ENCODE results near the gene CHTOP.

CHTOP gene

GRCh38 chr1:153616144-153616916 lies 17.5 kb upstream of the CHTOP start, which contains the start of gene S100A14:
S100A14 (minus strand) TSS chr1:153616325; CDS start chr1:153615858, 467 bp downstream.
- no peaks in the 10 kb centered on the region for H3F3A ChIP-seq (ENCODE audit: control insufficient read depth, insufficient read depth)
- no peaks in the 10 kb centered on the region for H3K9me2 ChIP-seq (replicated peaks; ENCODE audit: control insufficient read depth, low read length)
- no peak within 1 kb of the TSS for H3K4me3 ChIP-seq (ENCODE audit: low read length)
- H3K4me2 ChIP-seq (ENCODE audit: low read length) = no peak within 1 kb of the TSS
- H3K79me2 ChIP-seq (ENCODE audit: control insufficient read depth, low read length) = no peaks in the 10 kb centered on the region
- H3K27ac ChIP-seq (ENCODE audit: low read depth, low read length) = no peak within 1 kb of the TSS
- no peaks in the 10 kb centered on the region for H3K9me3 ChIP-seq (ENCODE audit: control insufficient read depth, insufficient read depth, low read length)
- no peaks in the 10 kb centered on the region for H4K20me1 ChIP-seq (ENCODE audit: control insufficient read depth, insufficient read depth, low read depth, low read length)
- no peaks in the 10 kb centered on the region for H3K27me3 ChIP-seq (ENCODE audit: control insufficient read depth, low read length)
- H3K4me1 ChIP-seq (ENCODE audit: control insufficient read depth, low read length) = peaks cover 6% of the 10 kb centered on the region
- peaks cover 22% of the 10 kb centered on the region for H3K36me3 ChIP-seq (ENCODE audit: control insufficient read depth, low read length)
- TF ChIP-seq EZH2phosphoT487 (IDR thresholded peaks at IDR 0.05; ENCODE audit: borderline replicate concordance, low read length) = no peak
- TF ChIP-seq CTCF (IDR thresholded peaks at IDR 0.05; ENCODE audit: low read depth, low read length, poor library complexity, severe bottlenecking) = no peak

GRCh38 chr1:153616917-153617311 lies 17.0 kb upstream of the CHTOP start:
- Histone ChIP-seq H3K4me3 (ENCODE audit: low read length) (no peak overlapping the region), H3K4me2 (ENCODE audit: low read length) (no peak overlapping the region), H3F3A (ENCODE audit: control insufficient read depth, insufficient read depth) (no peaks in the 10 kb centered on the region), H3K9me2 (replicated peaks; ENCODE audit: control insufficient read depth, low read length) (no peaks in the 10 kb centered on the region), H4K20me1 (ENCODE audit: control insufficient read depth, insufficient read depth, low read depth, low read length) (no peaks in the 10 kb centered on the region), H3K4me1 (ENCODE audit: control insufficient read depth, low read length) (peaks cover 8% of the 10 kb centered on the region), H3K79me2 (ENCODE audit: control insufficient read depth, low read length) (no peaks in the 10 kb centered on the region), H3K9me3 (ENCODE audit: control insufficient read depth, insufficient read depth, low read length) (no peaks in the 10 kb centered on the region), H3K27ac (ENCODE audit: low read depth, low read length) (no peak overlapping the region), H3K36me3 (ENCODE audit: control insufficient read depth, low read length) (peaks cover 22% of the 10 kb centered on the region), H3K27me3 (ENCODE audit: control insufficient read depth, low read length) (no peaks in the 10 kb centered on the region)
- TF ChIP-seq CTCF (IDR thresholded peaks at IDR 0.05; ENCODE audit: low read depth, low read length, poor library complexity, severe bottlenecking) (no peak), EZH2phosphoT487 (IDR thresholded peaks at IDR 0.05; ENCODE audit: borderline replicate concordance, low read length) (no peak)

- no peak overlapping the region for H3K4me3 ChIP-seq (ENCODE audit: low read length)
- no peak for TF ChIP-seq EZH2phosphoT487 (IDR thresholded peaks at IDR 0.05; ENCODE audit: borderline replicate concordance, low read length)
- TF ChIP-seq CTCF (IDR thresholded peaks at IDR 0.05; ENCODE audit: low read depth, low read length, poor library complexity, severe bottlenecking) = peak; percentile 76
- H4K20me1 ChIP-seq (ENCODE audit: control insufficient read depth, insufficient read depth, low read depth, low read length) = no peaks in the 10 kb centered on the region
- H3K27me3 ChIP-seq (ENCODE audit: control insufficient read depth, low read length) = no peaks in the 10 kb centered on the region
- H3K27ac ChIP-seq (ENCODE audit: low read depth, low read length) = no peak overlapping the region
- no peaks in the 10 kb centered on the region for H3K79me2 ChIP-seq (ENCODE audit: control insufficient read depth, low read length)
- H3F3A ChIP-seq (ENCODE audit: control insufficient read depth, insufficient read depth) = no peaks in the 10 kb centered on the region
- no peaks in the 10 kb centered on the region for H3K9me3 ChIP-seq (ENCODE audit: control insufficient read depth, insufficient read depth, low read length)
- H3K4me1 ChIP-seq (ENCODE audit: control insufficient read depth, low read length) = peaks cover 16% of the 10 kb centered on the region
- H3K36me3 ChIP-seq (ENCODE audit: control insufficient read depth, low read length) = peaks cover 27% of the 10 kb centered on the region
- H3K9me2 ChIP-seq (replicated peaks; ENCODE audit: control insufficient read depth, low read length) = no peaks in the 10 kb centered on the region
- H3K4me2 ChIP-seq (ENCODE audit: low read length) = no peak overlapping the region
These were observed 16.2 kb upstream of the CHTOP start for GRCh38 chr1:153617663-153618062.

All from DOHH2 (cell line).